GM21529 (cell line): ENCODE data around the gene ADAMTSL1.

Experiments used
- ATAC-seq: cut with Tn5 transposase; IDR thresholded peaks from one replicate; pipeline ENCODE4 v1.9.1; 2021; ENCODE audit not compliant: unreplicated experiment

The ADAMTSL1 gene

DNA sequence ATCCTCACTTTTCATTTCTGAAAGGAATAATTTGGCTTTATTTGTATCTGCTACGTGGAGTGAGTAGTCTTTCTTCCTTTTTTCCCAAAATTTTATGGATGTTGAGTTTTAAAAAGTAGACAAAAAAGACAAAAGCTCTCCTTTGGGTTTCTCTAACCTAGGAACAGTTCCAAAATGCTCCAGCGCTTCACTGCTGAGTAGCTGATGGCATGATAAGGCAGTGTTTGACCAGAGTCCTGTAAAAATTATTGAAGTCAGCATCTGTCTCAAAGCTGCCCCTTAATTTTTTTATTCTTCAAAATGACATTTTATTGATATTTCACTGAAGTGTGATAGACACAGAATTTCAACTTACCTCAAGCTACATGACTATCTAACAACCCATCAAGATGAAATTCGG is 219.0 kb downstream of the ADAMTSL1 start:
- ATAC-seq: no peak

GRCh38 chr9:18694959-18695668 is 221.2 kb downstream of the ADAMTSL1 start:
- ATAC-seq: no peak

DNA sequence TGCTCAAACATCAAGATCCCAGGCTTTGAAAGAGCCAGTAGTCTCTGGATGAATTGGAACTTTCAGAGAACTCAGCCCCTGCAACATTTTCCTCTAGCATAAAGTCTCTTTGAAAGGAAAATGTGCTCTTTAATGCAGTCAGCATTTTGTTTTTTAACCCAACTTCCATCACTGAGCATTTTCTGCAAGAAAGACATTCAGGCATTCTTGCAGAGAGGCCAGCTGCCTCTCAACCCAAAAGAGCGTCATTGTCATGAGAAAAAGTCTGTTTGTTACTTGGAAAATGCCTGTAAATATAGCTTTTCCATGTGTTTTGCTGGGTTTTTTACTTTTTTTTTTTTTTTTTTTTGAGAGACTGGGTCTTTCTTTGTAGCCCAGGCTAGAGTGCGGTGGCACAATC is 225.0 kb downstream of the ADAMTSL1 start:
- ATAC-seq: no peak

DNA sequence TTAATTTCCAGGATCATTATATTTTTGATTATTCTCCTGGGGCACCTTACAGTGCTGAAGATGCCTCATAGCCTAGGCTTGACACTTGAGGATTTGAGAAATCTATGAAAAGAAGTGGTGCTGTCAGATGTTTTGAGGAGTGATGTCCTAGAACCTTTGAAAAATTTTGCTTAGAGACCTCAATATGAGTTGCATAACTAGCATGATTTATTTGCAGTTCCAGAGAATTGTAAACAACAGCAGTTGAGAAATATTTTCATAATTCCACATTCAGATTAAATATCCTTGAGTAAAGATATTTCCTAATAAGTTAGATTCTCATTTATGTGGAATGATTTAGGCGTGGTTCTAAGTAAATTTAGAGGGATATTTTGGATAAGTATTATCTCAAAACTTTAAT is 225.8 kb downstream of the ADAMTSL1 start:
- no peak for ATAC-seq

GRCh38 chr9:18700714-18701113 is 226.8 kb downstream of the ADAMTSL1 start:
- ATAC-seq: no peak

DNA sequence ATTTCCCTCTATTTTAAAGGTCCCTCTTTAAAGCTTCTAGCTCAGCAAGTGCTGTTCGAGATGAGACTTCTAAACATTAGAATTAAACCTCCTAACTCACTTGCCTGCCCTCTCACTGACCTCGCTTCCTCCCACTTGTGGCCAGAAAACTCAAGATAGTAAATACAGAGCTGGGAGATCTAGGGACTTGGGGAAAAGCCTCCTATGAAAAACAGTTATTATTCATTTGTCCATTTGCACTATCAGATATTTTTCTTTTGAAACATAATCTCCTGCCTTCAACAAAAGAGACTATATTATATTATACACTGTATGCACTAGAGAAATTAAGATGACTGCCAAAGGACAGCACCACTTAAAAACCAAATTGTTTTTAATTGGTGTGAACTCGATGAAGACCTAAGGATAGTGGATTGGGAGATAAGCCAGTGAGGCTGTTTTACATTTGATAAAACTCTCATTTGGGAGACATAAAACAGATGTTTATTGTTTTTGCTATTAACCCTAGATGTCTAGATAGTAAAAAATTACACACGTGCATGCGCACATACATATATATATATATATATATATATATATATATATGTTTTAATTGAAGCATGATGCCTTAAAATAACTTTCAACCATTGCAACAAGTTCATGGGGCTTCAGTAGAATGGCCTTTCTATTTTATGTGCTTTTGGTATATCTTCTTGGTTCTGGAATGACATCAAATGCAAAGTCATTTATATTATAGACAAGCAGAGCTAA is 229.4 kb downstream of the ADAMTSL1 start:
- no peak for ATAC-seq

- ATAC-seq: no peak
Observed at GRCh38 chr9:18703901-18704379, 230.0 kb downstream of the ADAMTSL1 start.

GRCh38 chr9:18705796-18706392 is 231.9 kb downstream of the ADAMTSL1 start:
- no peak for ATAC-seq

GRCh38 chr9:18706648-18707047 is 232.7 kb downstream of the ADAMTSL1 start:
- ATAC-seq: no peak

DNA sequence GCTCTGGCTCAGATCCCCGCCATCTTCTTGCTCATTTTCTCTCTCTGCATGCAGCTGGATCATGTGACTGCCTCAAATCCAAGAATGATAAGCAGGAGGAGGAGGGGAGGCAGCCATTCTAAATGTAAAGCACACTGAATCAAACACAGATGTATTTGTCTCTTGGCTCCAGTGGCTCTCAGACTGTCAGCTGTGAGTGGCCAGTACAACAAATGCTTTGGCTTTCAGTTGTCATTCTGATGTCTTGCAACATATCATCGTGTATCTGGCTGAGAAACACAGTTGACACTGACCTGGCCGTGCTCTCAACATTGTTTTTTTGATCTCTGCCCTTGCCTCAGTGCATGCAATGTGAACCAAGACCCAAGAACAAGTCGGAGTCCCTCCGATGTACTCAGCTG is 233.1 kb downstream of the ADAMTSL1 start:
- no peak for ATAC-seq

DNA sequence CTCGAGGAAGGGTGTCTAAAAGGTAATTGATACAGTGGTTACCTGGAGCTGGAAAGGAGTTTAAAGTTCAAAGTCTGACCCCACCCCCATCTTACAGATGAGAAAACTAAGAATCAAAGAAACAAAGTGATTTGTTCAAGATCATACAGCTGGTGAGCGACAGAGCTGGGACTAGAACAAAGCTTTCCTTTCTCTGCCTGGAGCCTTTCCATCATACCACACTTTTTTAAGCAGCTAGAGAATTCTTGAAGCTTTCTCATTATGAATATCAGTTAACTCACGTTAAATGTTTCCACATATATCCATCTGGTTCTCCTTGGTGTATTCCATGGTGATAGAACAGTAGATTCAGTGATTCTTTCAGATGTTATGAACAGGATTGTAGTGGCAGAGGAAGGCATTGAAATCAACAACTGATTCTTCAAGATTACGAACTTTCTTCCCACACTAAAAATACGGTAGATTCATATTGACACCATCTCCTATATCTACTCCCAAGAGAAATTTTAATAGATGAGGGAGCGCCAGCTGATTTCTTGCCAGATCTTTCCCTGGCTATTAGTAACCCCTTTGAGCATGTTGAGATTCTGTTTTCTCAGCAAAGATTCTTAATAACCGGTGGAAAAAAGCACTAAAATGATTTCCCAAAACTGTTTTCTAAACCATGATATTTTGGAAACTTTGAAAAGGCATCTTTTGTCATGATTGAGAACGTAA is 233.7 kb downstream of the ADAMTSL1 start:
- ATAC-seq: no peak

- no peak for ATAC-seq
Observed at GRCh38 chr9:18708429-18708828, 234.5 kb downstream of the ADAMTSL1 start.

DNA sequence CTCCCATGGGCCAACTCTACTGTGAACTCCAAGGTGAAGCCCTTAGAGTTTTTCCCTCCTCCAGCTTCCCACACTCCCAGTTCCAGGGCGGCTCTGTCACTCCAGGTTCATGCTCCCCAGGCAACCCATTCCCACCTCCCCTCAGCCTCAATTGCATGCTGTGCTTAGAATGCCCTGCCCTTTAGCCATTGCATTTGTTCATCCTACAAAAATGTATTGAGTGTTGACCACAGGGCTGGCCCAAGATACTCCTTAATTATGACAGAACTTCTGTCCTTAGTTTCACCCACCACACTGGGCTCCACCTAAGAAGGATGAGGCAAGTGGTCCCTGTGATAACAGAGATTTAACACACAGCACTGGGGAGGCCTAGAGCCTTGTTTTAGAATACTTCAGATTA is 236.1 kb downstream of the ADAMTSL1 start:
- ATAC-seq: no peak

DNA sequence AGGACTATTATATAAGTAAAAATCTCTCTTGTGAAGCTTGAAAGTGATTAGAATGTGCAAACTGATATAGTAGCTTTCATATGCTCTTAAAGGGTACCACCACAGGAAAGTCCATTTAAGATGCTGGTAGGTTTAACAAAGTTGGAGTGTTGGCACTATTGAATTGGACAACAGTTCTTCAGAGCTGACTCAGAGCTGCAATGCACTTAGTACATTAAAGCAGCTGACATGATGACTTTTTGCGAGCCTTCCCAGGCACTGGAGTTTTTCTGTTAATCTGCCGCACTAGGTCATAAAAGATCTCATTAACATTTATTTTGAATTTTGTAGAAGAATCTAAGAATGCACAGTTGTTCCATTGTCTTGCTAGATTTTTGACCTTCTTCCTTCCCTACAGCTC is 243.8 kb downstream of the ADAMTSL1 start:
- no peak for ATAC-seq

DNA sequence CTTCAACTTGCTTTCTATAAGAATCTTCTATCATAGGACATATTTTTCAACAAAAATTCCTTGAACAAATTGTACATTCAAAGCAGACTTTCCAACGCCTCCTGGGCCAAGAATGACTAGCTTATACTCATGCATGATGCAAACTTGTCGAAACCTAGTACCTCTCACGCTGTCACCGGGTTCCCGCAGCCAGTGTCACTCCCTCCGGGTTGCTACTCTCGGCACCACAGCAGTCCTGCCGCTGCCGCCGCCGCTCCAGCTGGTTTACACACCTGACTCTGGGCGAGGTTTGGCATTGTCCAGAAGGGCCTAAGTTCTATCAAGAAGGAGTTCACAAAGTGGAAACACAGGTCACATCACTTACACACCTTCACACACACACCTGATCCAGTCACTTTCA is 244.4 kb downstream of the ADAMTSL1 start:
- no peak for ATAC-seq

DNA sequence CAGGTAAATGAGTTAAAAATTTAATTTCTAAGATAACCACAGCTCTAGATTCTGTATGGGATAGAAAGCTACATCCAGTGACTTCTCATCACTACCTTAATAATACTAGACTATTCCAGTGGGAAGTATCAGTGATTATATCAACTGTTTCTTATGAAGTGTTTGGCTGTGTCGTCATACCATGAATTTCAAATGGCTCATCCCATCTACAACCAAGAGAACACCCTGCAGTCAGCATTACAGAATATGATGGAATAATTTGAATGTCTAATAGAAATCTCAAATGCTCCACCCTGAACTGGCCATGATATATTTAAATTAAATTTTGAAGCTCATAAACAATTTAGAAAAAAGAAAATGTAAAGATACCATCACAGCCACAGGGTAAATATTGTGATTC is 245.0 kb downstream of the ADAMTSL1 start:
- ATAC-seq: no peak

DNA sequence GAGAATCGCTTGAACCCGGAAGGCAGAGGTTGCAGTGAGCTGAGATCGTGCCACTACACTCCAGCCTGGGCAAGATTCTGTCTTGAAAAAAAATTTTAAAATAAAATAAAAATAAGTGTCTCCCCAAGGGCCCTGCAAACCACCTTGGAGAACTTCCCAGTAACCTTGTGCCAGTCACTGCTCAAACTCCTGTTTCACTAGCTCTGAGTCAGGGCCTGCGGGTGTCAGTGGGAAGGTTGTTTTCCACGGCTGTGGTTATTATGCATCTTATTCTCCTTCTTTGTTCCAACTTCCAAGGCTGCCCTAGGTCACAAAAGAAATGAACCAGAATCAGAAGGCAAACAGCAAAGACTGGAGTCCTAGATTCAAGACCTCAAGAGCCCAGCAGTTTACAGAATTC is 246.7 kb downstream of the ADAMTSL1 start:
- no peak for ATAC-seq

GRCh38 chr9:18721267-18721994 is 247.5 kb downstream of the ADAMTSL1 start:
- no peak for ATAC-seq

DNA sequence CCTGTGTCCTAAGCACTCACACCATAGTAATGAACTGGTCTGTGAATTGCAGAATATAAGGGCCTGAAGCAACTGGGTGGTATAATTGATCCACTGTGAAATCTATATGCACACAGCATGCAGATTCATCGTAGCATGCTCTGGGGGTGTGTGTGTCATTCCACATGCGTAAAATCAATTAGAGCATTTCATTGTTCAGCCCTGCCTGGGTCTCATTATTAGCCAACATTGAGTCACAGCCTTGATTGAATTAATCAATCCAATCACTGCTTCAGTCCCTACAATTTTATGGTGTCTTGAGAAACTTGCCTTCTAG is 248.0 kb downstream of the ADAMTSL1 start:
- no peak for ATAC-seq

DNA sequence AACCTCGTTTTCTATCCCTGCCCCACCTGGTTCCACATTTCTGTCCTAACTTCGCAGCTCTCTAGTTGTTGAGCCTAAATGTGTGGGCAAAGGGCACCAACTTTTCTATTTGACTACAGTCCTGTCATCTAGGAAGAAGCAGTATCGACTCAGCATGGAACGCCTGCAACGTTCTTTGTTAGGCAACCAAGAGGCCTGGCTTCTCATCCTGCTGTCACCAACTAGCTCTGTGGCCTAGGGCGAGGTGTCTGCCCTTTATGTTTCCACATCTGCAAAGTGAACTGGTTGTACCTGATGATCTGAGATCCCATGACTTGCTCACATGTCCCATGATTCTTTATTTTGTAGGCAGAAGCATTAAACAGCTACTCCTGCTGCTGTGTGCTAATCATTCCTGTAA is 248.9 kb downstream of the ADAMTSL1 start:
- no peak for ATAC-seq

DNA sequence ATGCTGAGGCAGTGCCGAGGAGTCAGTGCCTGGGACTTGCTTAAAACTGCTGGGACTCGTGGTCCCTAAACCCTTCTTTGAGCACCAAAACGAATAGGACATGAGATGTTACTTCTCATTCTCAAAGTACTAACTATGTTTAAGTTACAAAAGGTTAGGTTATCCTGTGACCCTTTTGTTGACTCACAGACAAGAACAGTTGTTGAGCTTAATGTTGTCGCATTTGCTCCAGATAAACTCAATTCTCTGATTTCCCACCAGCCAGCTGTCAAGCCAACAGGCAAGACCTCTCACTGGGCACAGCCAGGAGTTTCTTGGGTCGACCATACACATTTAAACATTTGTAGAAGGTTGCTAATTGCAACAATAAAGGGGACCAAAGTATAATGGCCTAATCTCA is 249.4 kb downstream of the ADAMTSL1 start:
- ATAC-seq: no peak
